GM18517 (cell line): ENCODE results near the gene DCTN5.

Experiments
- ATAC-seq: cut with Tn5 transposase; IDR thresholded peaks from one replicate; pipeline ENCODE4 v1.9.1; 2021; ENCODE audit warnings: mild to moderate bottlenecking, moderate library complexity; ENCODE audit not compliant: unreplicated experiment

The DCTN5 gene

DNA sequence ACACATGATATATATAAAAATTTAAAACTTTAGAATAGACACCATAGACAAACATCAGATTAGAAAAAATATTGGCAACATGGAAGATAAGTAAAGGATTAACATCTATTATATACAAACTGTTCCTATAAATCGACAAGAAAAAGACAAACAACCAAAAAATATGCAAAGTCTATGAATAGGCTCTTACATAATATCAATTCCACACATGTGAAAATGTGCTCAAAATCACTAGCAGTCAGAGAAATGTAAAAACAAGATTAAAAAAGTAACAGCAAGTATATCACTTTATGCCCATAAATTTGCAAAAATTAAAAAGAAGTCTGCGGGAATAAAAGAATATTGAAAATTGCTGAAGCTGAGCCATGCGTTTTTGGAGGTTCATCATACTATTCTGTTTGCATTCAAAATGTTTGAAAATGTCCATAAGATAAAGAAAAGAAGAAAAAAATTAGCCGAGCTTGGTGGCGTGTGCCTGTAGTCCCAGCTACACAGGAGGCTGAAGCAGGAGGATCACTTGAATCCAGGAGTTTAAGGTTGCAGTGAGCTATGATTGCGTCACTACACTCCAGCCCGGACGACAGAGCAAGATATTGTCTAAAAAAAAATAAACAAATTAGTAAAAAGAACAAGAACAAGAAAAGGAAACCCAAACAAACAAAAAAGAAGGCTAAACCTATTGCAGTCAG, 83.0 kb downstream of the DCTN5 start:
- no peak for ATAC-seq

DNA sequence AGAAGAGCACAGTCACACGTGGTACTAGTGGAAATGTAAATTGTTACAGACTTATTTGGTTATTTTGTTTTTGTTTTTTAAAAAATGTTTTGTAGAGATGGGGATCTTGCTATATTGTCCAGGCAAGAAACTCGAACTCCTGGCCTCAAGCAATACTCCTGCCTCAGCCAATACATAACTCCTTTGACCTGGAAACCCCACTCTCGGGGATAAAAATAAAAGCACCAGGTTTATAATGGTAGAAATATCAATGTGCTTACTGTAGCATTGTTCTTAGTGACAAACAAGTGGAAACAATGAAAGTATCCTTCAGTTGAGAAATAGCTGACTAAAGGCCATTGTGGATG, 83.5 kb downstream of the DCTN5 start:
- ATAC-seq: no peak

DNA sequence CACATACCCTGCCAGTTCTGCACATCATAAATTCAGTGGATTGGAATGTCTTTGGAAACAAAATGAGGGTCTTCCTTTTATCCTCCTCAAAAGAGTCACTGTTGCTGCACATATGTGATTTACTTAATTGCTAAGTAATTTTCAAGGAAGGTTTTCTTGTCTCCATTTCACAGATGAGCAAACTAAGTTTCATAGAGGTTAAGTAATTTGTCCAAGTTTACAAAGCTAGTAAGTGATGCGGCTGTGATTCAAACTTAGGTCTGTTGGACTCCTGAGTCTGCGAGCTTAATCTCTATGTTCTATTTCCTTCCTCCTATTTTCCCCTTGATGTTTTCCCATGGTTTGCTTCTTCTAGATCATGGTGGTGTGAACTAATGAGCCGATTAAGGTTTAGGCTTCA, 85.4 kb downstream of the DCTN5 start:
- ATAC-seq: no peak
